Measurements from ENCODE around the gene FAM83G. TPM values are rescaled to one million over a fixed set of nuclear protein-coding genes. Genes with fewer than 3 reads are reported as not detected.

The FAM83G gene
- total RNA-seq, 1 donor from 2014 or later, result 12.9 TPM

DNA sequence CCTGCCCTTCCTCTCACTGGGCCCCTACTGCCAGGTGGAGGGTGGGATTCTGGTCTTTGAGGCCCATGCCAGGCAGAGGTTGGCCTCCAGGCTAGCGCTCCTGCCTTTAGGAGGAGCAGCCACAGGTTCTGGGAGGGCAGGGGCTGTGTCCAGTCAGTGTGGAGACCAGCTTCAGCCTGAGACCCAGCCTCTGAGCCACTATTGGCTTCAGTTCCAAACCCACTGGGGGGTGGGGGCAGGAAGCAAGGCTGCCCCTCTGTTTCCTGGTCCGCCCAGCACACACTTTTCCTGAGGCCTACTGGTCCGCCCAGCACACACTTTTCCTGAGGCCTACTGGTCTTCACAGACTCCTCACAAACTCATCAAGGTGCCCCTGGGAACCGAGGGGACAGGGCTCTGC lies 36.2 kb downstream of the FAM83G start:
- Histone ChIP-seq H3K4me3 (ENCODE audit: insufficient read depth, low read depth, low read length) (no peak overlapping the region), H3K4me2 (ENCODE audit: low read length) (no peak overlapping the region), H3K27me3 (ENCODE audit: insufficient read depth, low read length) (no peaks in the 10 kb centered on the region), H4K20me1 (ENCODE audit: insufficient read depth, low read length) (peaks cover 7% of the 10 kb centered on the region), H3K27ac (ENCODE audit: low read depth, low read length) (no peak overlapping the region), H3K79me2 (ENCODE audit: insufficient read depth, low read length) (peaks cover 4% of the 10 kb centered on the region), H3K36me3 (ENCODE audit: insufficient read depth, low read length) (peaks cover 3% of the 10 kb centered on the region), H3K4me1 (ENCODE audit: insufficient read depth, low read length) (peaks cover 8% of the 10 kb centered on the region), H3K9me3 (ENCODE audit: insufficient read depth, low read depth, low read length) (no peaks in the 10 kb centered on the region), H2AFZ (ENCODE audit: low read depth, low read length) (no peak overlapping the region), H3K9ac (ENCODE audit: low read length) (no peak overlapping the region)
- TF ChIP-seq, protein P1, sequence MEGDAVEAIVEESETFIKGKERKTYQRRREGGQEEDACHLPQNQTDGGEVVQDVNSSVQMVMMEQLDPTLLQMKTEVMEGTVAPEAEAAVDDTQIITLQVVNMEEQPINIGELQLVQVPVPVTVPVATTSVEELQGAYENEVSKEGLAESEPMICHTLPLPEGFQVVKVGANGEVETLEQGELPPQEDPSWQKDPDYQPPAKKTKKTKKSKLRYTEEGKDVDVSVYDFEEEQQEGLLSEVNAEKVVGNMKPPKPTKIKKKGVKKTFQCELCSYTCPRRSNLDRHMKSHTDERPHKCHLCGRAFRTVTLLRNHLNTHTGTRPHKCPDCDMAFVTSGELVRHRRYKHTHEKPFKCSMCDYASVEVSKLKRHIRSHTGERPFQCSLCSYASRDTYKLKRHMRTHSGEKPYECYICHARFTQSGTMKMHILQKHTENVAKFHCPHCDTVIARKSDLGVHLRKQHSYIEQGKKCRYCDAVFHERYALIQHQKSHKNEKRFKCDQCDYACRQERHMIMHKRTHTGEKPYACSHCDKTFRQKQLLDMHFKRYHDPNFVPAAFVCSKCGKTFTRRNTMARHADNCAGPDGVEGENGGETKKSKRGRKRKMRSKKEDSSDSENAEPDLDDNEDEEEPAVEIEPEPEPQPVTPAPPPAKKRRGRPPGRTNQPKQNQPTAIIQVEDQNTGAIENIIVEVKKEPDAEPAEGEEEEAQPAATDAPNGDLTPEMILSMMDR (IDR thresholded peaks at IDR 0.05; ENCODE audit: insufficient read depth, low read depth, low read length), result no peak
- Mint-ChIP-seq H3K4me1 (ENCODE audit: low read depth, unreplicated experiment) (peaks cover 4% of the 10 kb centered on the region), H3K9me3 (ENCODE audit: unreplicated experiment) (no peaks in the 10 kb centered on the region), H3K36me3 (ENCODE audit: low read depth, unreplicated experiment) (no peaks in the 10 kb centered on the region), H3K27me3 (ENCODE audit: low read depth, unreplicated experiment) (no peaks in the 10 kb centered on the region), H3K4me3 (ENCODE audit: unreplicated experiment) (no peak overlapping the region), H3K27ac (ENCODE audit: unreplicated experiment) (no peak overlapping the region)
- FAIRE-seq, result no peak
- no peak for DNase-seq (ENCODE audit: low read depth)

DNA sequence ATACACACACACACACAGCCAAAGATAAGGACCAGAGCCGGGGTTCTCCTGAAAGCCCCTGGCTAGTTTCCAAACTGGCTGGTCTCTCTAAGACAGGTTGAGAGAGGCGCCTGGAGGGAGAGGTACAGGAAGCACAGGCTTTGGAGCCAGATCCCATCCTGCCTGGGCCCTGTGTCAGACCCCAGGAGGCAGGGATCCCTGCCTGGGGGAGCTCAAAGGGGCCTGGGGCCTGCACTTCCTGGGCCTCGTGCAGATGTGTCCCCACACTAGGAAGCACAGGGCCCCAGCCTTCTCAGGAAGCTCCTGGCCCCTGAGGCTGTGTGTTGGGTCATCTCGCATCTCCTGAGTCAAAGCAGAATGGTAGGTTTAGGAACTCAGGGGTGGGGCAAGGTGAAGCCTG lies 36.6 kb downstream of the FAM83G start:
- FAIRE-seq (no peak), DNase-seq (ENCODE audit: low read depth) (no peak)
- Histone ChIP-seq H3K4me1 (ENCODE audit: insufficient read depth, low read length) (peaks cover 12% of the 10 kb centered on the region), H4K20me1 (ENCODE audit: insufficient read depth, low read length) (peaks cover 2% of the 10 kb centered on the region), H3K9ac (ENCODE audit: low read length) (no peak overlapping the region), H2AFZ (ENCODE audit: low read depth, low read length) (no peak overlapping the region), H3K36me3 (ENCODE audit: insufficient read depth, low read length) (peaks cover 3% of the 10 kb centered on the region), H3K79me2 (ENCODE audit: insufficient read depth, low read length) (peaks cover 4% of the 10 kb centered on the region), H3K27ac (ENCODE audit: low read depth, low read length) (no peak overlapping the region), H3K9me3 (ENCODE audit: insufficient read depth, low read depth, low read length) (no peaks in the 10 kb centered on the region), H3K4me2 (ENCODE audit: low read length) (no peak overlapping the region), H3K27me3 (ENCODE audit: insufficient read depth, low read length) (no peaks in the 10 kb centered on the region), H3K4me3 (ENCODE audit: insufficient read depth, low read depth, low read length) (no peak overlapping the region)
- Mint-ChIP-seq H3K27me3 (ENCODE audit: low read depth, unreplicated experiment) (no peaks in the 10 kb centered on the region), H3K4me1 (ENCODE audit: low read depth, unreplicated experiment) (peaks cover 5% of the 10 kb centered on the region), H3K9me3 (ENCODE audit: unreplicated experiment) (no peaks in the 10 kb centered on the region), H3K27ac (ENCODE audit: unreplicated experiment) (no peak overlapping the region), H3K4me3 (ENCODE audit: unreplicated experiment) (no peak overlapping the region), H3K36me3 (ENCODE audit: low read depth, unreplicated experiment) (no peaks in the 10 kb centered on the region)
- no peak for TF ChIP-seq EZH2 (IDR thresholded peaks at IDR 0.05; ENCODE audit: insufficient read depth, low read length)
- TF ChIP-seq, protein P1 (IDR thresholded peaks at IDR 0.05; ENCODE audit: insufficient read depth, low read depth, low read length), result no peak

DNA sequence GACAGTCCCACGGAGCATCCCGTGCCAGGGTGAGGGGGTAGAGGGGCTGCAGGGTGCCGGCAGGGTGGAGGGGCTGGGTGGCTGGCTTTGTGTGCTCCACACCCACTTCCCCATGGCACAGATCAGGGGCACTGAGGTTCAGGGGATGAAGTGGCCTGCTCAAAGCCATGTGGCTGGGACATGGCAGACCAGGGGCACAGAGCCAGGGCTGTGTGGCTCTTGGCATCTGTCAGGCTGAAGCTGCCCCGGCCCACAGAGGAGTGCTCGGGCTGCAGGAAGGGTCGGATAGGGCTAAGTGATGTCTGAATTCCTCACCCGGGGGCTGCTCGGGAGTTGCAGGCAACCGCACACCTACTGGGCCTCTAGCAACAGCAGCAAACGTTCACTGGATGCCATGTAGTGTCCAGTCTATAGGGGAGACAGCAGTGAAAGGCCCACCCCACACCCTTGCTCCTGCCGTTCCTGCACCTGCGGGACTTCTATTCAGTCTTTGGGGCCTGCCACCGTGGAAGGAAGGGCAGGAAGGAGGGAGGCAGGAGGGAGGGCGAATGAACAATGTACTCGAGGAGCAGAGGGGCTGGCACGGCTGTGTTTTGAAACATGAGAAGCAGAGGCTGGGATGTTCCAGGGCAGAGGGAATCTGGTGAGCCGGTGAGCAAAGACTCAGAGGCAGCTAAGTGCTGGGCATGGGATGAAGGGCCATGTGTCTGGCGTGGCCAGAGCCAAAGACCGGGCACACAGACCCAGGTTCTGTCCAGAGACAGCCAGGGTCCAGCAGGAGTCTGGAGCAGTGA lies 37.5 kb downstream of the FAM83G start:
- no peaks in the 10 kb centered on the region for H3K36me3 Mint-ChIP-seq (ENCODE audit: low read depth, unreplicated experiment)
- H3K4me2 ChIP-seq (ENCODE audit: low read length), result no peak overlapping the region
- no peaks in the 10 kb centered on the region for H4K20me1 ChIP-seq (ENCODE audit: insufficient read depth, low read length)
- H3K9me3 ChIP-seq (ENCODE audit: insufficient read depth, low read depth, low read length), result no peaks in the 10 kb centered on the region
- no peak overlapping the region for H3K4me3 Mint-ChIP-seq (ENCODE audit: unreplicated experiment)
- no peaks in the 10 kb centered on the region for H3K9me3 Mint-ChIP-seq (ENCODE audit: unreplicated experiment)
- H3K4me1 ChIP-seq (ENCODE audit: insufficient read depth, low read length), result peaks cover 20% of the 10 kb centered on the region
- TF ChIP-seq EZH2 (IDR thresholded peaks at IDR 0.05; ENCODE audit: insufficient read depth, low read length), result no peak
- TF ChIP-seq, protein P1 (IDR thresholded peaks at IDR 0.05; ENCODE audit: insufficient read depth, low read depth, low read length), result no peak
- no peak overlapping the region for H3K9ac ChIP-seq (ENCODE audit: low read length)
- H3K27me3 ChIP-seq (ENCODE audit: insufficient read depth, low read length), result no peaks in the 10 kb centered on the region
- peaks cover 14% of the 10 kb centered on the region for H3K4me1 Mint-ChIP-seq (ENCODE audit: low read depth, unreplicated experiment)
- H3K79me2 ChIP-seq (ENCODE audit: insufficient read depth, low read length), result peaks cover 2% of the 10 kb centered on the region
- H3K27me3 Mint-ChIP-seq (ENCODE audit: low read depth, unreplicated experiment), result no peaks in the 10 kb centered on the region
- FAIRE-seq, result no peak
- H3K36me3 ChIP-seq (ENCODE audit: insufficient read depth, low read length), result peaks cover 3% of the 10 kb centered on the region
- no peak overlapping the region for H3K27ac Mint-ChIP-seq (ENCODE audit: unreplicated experiment)
- H3K27ac ChIP-seq (ENCODE audit: low read depth, low read length), result no peak overlapping the region
- H3K4me3 ChIP-seq (ENCODE audit: insufficient read depth, low read depth, low read length), result no peak overlapping the region
- no peak overlapping the region for H2AFZ ChIP-seq (ENCODE audit: low read depth, low read length)
- no peak for DNase-seq (ENCODE audit: low read depth)

Measured in astrocyte (in vitro differentiated cells and primary cell).